Osteoblast (primary cell): ENCODE measurements around the gene RAD51B. TPM values are rescaled to one million over a fixed set of nuclear protein-coding genes. Genes with fewer than 3 reads are reported as not detected.
"Not testable (repeated sequence)": the region's sequence is repeated elsewhere in the genome, so short reads cannot be mapped to it uniquely, and the experiment has no call there.

ENCODE experiments used
- DNase-seq: peaks from one replicate; pipeline ENCODE4 v3.0.0; 2011; ENCODE audit warnings: low spot score, mixed read lengths; ENCODE audit not compliant: insufficient read length; ENCODE audit errors: missing footprints
- H2AFZ ChIP-seq: 2 replicates; pipeline ENCODE4 v1.6.0; 2011; ENCODE audit warnings: mild to moderate bottlenecking, low read length
- H3K27ac ChIP-seq: 2 replicates; pipeline ENCODE4 v1.5.1; 2011; ENCODE audit warnings: mild to moderate bottlenecking, low read depth, low read length, moderate library complexity
- H3K27me3 ChIP-seq: 2 replicates; pipeline ENCODE4 v1.6.0; 2012; ENCODE audit warnings: mild to moderate bottlenecking, control low read depth, inconsistent platforms, low read length, moderate library complexity; ENCODE audit not compliant: insufficient read depth
- H3K36me3 ChIP-seq: 2 replicates; pipeline ENCODE4 v1.5.1; 2011; ENCODE audit warnings: mild to moderate bottlenecking, low read length, control low read depth, moderate library complexity; ENCODE audit not compliant: insufficient read depth
- H3K4me1 ChIP-seq: 2 replicates; pipeline ENCODE4 v1.5.1; 2011; ENCODE audit warnings: mild to moderate bottlenecking, low read length, control low read depth, moderate library complexity; ENCODE audit not compliant: insufficient read depth
- H3K4me2 ChIP-seq: 2 replicates; pipeline ENCODE4 v1.6.0; 2011; ENCODE audit warnings: mild to moderate bottlenecking, low read length; ENCODE audit not compliant: insufficient read depth
- H3K4me3 ChIP-seq: fragments of 200-600 bp; sonication (generic); 3 replicates; pipeline ENCODE4 v1.5.1; 2012; ENCODE audit warnings: mild to moderate bottlenecking, low read length, inconsistent platforms; ENCODE audit not compliant: insufficient read depth
- H3K79me2 ChIP-seq: 2 replicates; pipeline ENCODE4 v1.6.0; 2012; ENCODE audit warnings: mild to moderate bottlenecking, low read length, control low read depth, inconsistent platforms; ENCODE audit not compliant: insufficient read depth
- H3K9me3 ChIP-seq: 2 replicates; pipeline ENCODE4 v1.5.1; 2011; ENCODE audit warnings: low read depth, low read length, control low read depth
- H4K20me1 ChIP-seq: 2 replicates; pipeline ENCODE4 v1.6.0; 2012; ENCODE audit warnings: mild to moderate bottlenecking, low read length, control low read depth; ENCODE audit not compliant: insufficient read depth
- CTCF ChIP-seq: IDR thresholded peaks from 2 replicates; pipeline ENCODE4 v1.5.1; 2011; ENCODE audit warnings: mild to moderate bottlenecking, low read depth, low read length, moderate library complexity; ENCODE audit errors: extremely low read depth
- total RNA-seq: library from RNA; depleted of rRNA; stranded (reverse); fragments of >200 nt; gene quantifications from 2 replicates; pipeline ENCODE4 v1.2.3, GENCODE V29; 2012

The RAD51B gene
- total RNA-seq, 1 donor, result 13.8 TPM

DNA sequence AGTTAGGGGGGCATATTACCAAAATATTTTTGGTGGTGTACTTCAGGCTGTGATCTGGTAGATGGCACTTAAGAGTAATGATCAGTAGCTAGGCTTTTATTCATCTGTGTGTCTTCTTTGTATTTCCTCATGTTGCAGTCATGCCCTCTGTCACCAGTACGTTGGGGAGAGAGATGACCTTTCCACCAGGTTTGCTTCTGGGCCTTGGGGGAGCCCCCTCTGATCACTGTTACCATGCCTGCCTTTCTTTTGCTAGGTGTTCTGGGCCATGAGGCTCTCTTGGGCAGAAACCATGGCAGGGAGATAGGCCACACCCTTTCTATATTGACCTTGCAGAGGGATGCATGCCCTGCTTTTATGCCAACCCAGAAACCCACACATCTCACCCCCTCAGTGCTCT lies 208.5 kb downstream of the RAD51B start:
- no peak for DNase-seq
- Histone ChIP-seq H3K4me3 (no peak overlapping the region), H3K4me1 (peaks cover 13% of the 10 kb centered on the region), H3K79me2 (no peaks in the 10 kb centered on the region), H4K20me1 (no peaks in the 10 kb centered on the region), H3K27ac (no peak overlapping the region), H2AFZ (peak overlapping the region; percentile 7), H3K4me2 (no peak overlapping the region), H3K9me3 (no peaks in the 10 kb centered on the region), H3K36me3 (no peaks in the 10 kb centered on the region), H3K27me3 (no peaks in the 10 kb centered on the region)
- TF ChIP-seq CTCF, result no peak

- not testable (repeated sequence) for H4K20me1 ChIP-seq, DNase-seq, H3K36me3 ChIP-seq, H3K9me3 ChIP-seq, H3K79me2 ChIP-seq, H3K4me2 ChIP-seq, H3K4me3 ChIP-seq, H2AFZ ChIP-seq, H3K27ac ChIP-seq, H3K27me3 ChIP-seq
- H3K4me1 ChIP-seq, result peaks cover 13% of the 10 kb centered on the region
These were observed 211.4 kb downstream of the RAD51B start for GRCh38 chr14:68031011-68031410.

- Histone ChIP-seq H3K4me1 (peaks cover 9% of the 10 kb centered on the region), H3K36me3 (no peaks in the 10 kb centered on the region), H3K4me2 (no peak overlapping the region), H2AFZ (no peak overlapping the region), H3K27ac (no peak overlapping the region), H3K27me3 (no peaks in the 10 kb centered on the region), H3K4me3 (no peak overlapping the region), H4K20me1 (no peaks in the 10 kb centered on the region), H3K79me2 (no peaks in the 10 kb centered on the region), H3K9me3 (no peaks in the 10 kb centered on the region)
- DNase-seq, result no peak
- no peak for TF ChIP-seq CTCF
These were observed 212.6 kb downstream of the RAD51B start for GRCh38 chr14:68032154-68032553.

DNA sequence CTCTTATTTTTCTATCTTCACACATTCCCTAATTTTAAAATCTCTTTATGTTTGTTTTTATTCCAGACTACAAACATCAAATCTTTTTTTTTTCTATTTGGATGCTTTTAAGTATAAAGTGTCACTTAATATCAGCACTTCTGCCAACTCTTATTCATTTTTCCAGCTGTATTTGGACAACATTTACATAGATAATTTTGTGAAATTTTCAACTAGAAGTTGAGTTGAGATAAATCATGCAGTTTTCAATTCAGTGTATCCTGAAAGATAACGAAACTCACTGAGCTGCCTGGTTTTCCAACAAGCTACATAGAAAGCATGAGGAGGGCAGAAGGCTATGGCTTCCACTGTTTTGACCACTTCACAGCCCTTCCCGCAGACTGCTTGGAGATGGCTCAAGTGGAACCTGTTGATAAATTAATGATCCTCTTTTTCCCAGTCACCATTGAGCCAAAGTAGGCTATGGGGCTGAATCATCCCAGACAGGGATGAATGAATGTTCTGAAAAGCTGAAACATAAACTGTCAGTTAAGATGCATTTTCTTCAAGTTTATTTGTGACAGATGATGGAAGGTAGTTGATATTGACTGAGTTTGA lies 213.9 kb downstream of the RAD51B start:
- Histone ChIP-seq H3K27me3 (no peaks in the 10 kb centered on the region), H3K36me3 (no peaks in the 10 kb centered on the region), H4K20me1 (no peaks in the 10 kb centered on the region), H3K79me2 (no peaks in the 10 kb centered on the region), H2AFZ (no peak overlapping the region), H3K4me3 (no peak overlapping the region), H3K9me3 (no peaks in the 10 kb centered on the region), H3K27ac (no peak overlapping the region), H3K4me2 (no peak overlapping the region), H3K4me1 (no peaks in the 10 kb centered on the region)
- DNase-seq, result no peak
- no peak for TF ChIP-seq CTCF
